Inferior parietal cortex (tissue), 1 donor: Measurements from ENCODE around the gene RASSF3.
"Not testable (repeated sequence)": the region's sequence is repeated elsewhere in the genome, so short reads cannot be mapped to it uniquely, and the experiment has no call there.

ENCODE experiments used
- DNase-seq: peaks from one replicate; pipeline ENCODE4 v3.0.0-alpha.2; 2016; ENCODE audit errors: extremely low spot score

Gene RASSF3

DNA sequence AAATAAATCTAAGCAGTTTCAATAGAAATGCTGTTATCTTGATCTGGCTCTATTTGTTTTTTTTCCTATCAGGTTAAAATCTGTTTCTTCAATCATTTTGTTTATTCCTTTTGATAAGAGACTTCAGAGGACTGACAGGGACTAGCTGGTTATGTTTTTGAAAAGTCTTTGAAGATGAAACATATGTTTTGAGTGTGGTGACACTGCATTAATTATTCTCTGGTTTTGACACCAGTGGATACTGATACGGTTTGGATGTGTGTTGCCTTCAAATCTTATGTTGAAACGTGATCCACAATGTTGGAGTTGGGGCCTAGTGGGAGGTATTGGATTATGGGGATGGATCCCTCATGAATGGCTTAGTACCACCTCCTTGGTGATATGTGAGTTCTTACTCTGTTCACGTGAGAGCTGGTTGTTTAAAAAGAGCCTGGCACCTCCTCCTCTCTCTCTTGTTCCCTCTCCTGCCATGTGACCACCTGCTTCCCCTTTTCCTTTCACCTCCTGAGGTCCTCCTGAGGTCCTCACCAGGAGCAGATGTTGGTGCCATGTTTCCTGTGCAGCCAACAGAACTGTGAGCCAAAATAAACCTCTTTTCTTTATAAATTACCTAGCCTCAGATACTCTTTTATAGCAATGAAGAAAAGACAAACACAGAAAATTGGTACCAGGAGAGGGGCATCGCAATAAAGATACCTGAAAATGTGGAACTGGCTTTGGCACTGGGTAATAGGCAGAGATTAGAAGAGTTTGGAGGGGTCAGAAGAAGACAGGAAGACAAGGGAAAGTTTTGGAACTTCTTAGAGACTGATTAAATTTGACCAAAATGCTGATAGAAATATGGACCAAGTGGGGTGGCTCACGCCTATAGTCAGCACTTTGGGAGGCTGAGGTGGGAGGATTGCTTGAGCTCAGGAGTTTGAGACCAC is 23.0 kb downstream of the RASSF3 start:
- no peak for DNase-seq

DNA sequence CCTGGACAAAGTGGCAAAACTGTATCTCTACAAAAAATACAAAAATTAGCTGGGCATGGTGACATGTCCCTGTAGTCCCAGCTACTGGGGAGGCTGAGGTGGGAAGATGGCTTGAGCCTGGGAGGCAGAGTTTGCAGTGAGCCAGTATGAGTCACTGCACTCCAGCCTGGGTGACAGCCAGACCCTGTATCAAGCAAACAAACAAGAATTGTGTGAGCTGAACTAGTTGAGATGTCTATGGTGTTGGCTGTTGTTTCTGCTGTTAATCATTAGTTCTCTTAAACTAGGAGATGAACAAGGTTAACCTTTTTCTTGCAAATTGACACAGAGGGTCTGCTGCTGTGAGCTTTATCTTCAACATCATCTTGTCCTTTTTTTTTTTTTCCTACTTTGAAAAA is 23.6 kb downstream of the RASSF3 start:
- no peak for DNase-seq

DNA sequence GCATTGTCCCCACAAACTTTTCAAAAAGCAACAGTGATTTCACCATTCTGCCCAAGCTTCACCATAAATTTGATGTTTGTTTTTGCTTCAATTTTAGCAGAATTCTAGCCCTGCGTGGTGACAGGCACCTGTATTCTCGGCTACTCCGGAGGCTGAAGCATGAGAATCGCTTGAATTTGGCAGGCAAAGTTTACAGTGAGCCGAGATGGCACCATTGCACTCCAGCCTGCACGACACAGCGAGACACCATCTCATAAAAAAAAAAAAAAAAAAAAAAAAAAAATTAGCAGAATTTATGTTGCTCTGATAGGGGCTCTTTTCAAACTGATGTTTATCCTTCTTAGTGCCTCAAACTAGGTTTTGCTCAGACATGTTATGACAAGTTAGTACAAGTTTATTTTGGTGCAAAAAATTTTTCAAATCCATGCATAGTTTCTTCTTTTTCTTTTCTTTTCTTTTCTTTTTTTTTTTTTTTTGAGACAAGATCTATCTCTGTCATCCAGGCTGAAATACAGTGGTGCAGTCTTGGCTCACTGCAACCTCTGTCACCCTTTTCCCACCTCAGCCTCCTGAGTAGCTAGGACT is 24.3 kb downstream of the RASSF3 start:
- DNase-seq, result no peak

DNA sequence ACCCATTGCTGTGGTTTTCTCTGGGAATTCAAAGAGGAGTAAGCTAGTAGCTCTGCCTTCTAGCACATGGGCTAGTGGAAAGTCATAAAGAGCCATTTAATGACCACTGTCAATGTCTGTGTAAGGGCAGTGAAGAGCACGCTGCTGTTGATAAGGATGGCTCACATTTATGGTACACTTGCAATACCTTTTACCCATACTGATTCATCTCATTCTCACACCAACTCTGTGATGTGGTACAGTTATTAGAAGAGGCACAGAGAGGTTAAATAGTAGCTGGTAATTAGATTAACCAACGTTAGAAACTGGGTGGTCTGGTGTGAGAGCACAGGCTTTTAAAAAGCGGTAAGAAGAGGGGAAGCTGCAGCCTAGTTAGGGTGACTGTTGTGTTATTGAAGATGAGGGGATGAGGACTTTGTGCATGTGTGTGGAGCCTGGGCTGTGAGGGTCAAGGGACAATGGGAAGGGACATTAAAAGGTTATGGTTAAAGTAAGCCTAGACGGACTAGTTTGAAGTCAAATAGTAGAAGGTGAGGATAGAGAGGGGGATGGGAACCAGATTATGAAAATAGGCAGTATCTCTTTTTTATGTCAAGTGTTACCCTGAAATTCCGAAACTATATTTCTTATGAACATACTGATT is 25.2 kb downstream of the RASSF3 start:
- no peak for DNase-seq

DNA sequence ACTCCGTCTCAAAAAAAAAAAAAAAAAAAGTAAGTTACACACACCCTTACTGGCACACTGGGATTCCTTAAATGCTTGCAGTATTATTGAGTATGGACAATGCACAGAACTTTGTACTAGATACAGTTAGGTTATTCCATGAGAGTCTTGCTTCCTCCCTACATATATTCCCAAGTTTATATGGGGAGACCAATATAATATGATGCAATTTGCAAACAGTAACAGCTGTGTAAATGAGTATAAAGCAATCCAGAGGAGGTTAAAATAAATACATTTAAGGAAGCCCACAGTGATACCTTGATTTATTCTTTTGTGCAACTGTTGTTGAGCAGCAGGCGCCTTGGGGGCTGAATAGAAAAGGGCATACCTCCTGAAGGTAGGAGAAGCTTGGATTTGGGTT is 26.6 kb downstream of the RASSF3 start:
- no peak for DNase-seq

DNA sequence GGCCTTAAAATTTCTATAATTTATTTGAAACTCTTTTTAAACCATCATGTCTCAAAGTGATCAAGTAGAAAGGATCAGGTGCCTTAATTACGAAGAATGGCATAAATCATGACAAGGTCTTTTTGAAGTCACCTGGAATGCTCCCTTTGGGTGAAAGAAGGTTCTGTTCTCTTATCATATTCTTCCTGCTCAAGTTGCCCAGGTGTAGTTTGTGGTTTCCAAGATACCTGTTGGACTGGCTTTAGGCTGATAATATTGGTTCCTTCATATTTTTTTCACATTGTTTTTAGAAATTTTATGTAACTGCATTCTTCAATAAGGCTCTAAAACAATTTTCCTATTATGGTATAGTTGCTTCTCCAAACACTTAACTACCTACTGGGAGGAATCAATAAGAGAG is 29.2 kb downstream of the RASSF3 start:
- DNase-seq, result no peak

DNA sequence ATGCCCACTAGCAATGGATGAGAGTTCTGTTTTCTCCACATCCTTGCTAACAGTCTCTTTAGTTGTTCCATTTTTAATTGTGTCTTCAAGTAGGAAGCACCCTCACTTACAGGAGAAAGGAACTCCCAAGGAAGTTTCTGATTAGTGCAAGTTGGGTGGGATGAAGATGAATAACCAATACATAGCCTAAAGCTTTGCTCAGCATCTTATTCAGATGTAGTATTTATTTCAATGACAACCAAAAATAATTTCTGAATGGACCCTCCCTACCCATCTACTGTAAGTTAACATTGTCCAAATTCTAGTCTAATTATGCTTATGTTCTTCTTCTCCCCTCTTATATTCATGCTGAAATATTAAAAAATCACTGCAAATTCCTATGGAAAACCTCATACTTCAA is 36.0 kb downstream of the RASSF3 start:
- DNase-seq, result no peak

DNA sequence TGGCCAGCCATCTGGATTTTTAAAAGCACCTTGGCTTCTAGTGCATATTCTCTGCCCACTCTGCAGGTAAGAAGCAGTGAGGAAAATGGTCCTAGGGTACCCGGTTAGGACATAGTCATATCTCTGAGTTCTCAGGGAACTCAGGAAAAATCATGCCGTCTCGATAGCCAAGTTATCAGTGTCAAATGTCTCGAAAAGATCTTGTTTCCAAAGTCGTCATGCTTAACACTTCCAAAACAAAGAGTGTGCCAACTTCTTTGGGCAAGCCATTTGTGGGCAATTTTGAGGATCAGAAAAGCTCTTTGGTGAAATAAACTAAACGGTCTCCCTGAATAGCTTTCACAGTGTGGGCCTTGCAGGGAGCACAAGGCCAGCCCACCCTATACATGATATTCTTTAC is 39.2 kb downstream of the RASSF3 start:
- no peak for DNase-seq

DNA sequence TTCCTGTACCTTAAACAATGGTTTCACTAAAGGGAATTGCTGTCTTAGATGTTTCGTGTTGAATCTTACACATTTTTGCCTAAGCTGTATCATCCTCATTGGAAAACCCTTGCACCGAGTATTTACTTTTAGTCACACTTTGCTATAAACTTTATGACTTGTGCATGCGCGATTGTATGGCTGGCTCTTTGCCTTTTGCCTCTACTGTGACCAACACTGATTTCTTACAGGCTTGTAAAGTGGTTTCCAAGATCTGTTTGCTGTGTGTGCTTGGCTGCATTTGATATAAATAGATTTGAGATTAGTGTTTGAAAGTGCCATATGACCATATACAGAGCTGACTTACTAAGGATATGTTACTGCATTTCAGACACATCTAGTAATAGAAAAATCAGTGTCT is 40.5 kb downstream of the RASSF3 start:
- DNase-seq, result no peak

DNA sequence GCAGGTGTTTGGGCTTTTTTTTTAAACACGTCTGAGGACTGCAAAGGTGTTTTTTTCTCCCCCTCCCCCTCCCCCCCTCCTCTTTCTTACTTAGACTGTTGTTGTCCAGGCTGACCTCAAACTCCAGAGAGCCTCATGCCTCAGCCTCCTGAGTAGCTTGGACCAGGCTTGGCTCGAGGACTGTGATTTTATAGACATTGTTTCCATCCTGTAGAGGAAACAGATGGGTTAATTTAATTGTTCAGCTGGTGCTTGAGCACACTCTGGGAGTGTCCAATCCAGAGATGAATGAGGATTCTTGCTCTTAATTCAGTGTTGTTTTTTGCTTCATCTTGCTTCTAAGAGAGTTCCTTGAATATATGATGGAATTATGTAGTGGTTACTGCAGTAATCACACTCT is 42.1 kb downstream of the RASSF3 start:
- no peak for DNase-seq

DNA sequence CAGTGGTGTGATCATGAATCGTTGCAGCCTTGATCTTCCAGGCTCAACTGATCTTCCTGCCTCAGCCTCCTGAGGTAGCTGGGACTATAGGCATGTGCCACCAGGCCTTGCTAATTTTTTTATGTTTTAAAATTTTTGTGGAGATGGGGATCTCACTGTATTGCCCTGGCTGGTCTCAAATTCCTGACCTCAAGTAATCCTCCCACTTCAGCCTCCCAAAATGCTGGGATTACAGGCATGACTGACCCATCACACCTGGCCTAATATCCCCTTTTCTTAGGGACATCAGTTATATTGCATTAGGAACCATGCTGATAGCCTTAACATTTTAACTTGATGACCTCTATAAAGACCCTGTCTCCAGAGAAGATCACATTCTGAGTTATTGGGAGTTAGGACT is 42.8 kb downstream of the RASSF3 start:
- no peak for DNase-seq

DNA sequence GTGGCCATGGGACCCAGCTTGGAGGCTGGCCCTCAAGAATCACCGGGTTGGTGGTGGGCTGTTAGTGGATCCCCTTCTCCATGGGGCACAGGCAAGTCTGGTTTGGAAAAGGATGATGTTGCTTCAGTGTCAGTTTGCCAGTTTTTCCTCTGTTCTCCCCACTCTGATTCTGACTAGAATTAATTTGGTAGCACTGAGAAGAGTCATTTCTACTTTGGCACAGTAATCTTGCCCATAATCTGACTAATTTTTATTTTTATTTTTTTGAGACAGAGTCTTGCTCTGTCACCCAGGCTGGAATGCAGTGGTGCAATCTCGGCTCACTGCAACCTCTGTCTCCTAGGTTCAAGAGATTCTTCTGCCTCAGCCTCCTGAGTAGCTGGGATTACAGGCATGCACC is 43.6 kb downstream of the RASSF3 start:
- not testable (repeated sequence) for DNase-seq

DNA sequence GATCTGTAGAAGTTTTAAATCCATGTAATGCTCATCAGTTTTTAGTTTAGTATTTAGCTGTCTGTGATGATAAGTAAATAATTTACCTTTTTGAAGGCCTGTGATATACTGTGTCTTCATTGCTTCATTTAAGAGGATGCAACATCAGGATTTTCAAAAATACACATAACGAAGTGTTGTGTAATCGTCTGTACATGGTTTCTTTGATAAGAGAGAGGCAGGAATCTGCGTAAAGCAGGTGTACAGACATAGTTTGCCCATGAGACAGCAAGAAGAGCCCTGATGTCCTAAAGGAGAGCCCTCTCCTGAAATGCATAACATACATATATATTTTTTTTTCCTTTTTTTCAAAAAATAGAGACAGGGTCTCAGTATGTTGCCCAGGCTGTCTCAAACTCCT is 44.8 kb downstream of the RASSF3 start:
- no peak for DNase-seq

DNA sequence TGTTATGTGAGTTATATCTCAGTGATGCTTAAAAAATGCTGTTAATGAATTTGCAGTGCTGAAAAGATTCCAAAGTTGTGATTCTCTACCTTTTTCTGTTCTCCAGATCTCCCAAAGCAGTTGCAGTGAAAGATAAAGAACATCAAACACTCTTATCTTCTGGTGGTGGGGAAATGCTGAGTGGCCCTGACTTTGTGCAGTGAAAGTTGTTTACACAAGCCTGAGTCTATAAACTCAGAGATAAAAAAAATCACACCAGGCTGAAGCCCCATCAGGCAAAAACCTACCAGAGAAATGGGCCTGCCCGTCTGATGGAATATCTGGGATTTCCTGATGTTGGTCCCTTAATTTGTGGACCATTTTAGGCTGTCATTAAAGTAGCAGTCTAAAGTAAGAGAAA is 46.1 kb downstream of the RASSF3 start:
- no peak for DNase-seq

DNA sequence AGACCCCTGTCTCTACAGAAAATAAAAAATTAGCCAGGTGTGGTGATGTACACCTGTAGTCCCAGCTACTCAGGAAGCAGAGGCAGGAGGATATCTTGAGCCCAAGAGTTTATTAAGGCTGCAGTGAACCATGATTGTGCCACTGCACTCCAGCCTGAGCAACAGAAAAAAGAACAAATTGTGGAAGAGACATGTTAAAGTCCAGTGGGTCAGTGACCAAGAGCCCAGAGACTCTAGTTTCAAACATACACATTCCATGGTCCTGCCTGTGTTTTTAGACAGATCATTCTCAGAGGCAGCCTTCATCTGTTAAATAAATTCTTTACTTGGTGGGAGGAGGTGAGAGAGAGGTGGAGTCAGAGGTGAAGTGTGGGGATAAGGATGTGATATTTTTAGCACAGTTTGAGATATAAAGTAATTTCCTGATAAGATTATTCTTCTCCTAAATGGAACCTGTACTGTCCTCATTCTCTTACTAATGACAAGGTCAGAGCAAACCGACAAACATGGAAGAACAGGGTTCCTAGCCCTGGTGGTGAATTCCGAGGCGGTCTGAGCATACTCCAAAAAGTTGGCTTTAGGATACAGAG is 48.7 kb downstream of the RASSF3 start:
- no peak for DNase-seq

DNA sequence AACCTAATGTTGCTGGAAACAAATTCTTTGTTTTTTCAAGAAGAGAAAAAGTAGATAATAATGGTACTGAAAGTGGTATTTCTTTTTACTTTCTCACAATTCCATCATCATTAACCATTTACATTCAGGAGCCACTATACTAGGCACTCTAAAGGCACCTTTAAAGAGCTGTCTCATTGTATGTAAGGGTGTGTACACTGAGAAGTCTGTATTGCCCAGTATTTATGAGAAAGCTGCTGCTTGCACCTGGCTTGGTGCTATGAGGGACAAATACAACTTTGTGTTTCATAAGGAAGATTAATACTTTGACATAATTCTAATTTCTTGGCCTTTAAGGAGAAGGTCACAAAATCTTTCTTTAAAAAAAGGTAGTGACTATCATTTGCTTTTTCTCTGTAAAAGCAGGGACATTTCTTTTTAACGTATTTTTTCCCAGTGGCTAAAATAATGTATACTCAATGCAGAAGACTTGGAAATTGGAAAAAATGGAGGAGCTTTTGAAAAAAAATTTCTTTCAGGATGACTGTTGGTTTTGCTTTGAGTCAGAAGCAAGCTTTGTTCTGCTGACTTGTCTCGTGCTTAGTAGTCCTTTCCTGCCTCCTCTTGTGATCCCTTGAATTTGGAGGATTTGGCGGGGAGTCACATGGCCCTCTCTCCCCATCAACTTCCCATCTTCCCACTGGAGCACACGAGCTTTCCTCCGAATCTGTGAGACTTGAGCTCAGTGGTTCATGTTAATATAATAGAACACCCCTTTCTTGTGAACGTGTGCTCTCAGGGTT is 50.1 kb downstream of the RASSF3 start:
- DNase-seq, result no peak

DNA sequence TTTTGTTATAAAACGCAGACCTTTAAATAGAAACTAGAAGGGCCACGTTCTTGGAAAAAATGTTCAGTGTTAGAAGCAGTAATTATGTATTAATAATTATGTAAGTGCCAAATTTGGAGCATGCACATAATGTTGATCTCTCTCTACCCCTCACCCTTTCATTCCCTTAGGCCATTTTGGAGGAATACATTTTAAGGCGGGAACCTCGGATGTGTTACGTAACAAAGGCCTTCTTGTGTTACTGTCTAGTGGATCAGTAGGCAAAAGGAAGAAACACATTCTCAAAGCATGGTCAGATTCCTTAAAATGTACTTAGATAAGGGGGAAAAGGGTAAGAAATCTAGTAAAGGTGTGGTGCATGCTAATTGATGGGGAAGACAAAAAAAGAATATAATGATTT is 52.7 kb downstream of the RASSF3 start:
- DNase-seq, result no peak

DNA sequence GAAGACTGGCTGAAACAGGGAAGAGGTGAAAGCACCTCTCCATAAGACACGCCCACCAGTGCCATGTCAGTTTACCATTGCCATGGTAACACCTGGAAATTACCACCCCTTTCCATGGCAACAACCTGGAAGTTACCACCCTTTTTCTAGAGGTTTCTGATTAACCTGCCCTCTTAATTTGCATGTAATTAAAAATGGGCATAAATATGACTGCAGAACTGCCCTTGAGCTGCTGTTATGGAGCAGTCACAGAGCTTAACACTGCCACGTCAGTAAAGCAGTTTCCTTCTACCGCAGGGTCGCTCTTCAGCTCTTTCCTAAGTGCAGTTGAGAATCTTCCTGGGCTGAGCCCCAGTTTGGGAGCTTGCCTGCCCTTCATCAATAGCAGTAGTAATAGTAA is 55.2 kb downstream of the RASSF3 start:
- no peak for DNase-seq

DNA sequence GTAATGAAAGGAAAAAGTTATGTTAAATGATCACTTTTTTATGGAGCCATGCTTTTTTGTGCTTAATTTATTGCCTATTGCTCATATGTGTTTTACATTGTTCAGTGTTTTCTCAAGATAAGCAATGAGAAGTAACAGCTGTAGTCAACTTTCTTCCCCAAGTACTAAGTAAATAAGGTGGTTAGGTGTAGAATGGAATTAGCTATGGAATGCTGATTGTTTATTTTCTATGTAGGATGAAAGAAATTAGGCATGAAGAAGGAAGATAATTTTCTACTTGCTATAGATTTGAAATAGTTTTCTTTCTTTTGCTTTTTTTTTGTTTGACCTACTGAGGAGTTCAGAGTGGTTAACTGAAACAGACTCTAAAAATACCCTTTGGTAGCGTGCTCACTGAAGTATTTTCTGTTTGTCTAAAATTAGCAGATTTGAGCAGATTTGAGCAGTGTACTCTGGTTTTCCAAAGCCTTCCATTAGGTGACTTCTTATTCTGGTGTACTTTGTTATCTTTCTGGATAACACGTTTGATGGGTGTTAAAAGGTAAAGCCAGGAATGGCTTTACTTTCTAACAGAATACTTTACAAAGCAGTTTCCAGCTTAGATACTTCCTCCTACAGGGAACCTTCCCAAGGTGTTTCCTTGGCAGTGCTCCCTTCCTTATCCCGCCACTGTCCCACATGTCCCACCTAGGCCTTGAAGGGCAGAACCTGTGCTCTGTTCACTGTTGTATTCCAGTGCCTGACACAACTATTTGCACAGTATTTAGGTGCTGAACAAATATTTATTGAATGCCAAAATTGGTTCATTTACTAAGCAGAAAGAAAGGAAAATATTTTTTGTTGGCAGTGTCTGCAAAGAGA is 56.0 kb downstream of the RASSF3 start:
- no peak for DNase-seq

DNA sequence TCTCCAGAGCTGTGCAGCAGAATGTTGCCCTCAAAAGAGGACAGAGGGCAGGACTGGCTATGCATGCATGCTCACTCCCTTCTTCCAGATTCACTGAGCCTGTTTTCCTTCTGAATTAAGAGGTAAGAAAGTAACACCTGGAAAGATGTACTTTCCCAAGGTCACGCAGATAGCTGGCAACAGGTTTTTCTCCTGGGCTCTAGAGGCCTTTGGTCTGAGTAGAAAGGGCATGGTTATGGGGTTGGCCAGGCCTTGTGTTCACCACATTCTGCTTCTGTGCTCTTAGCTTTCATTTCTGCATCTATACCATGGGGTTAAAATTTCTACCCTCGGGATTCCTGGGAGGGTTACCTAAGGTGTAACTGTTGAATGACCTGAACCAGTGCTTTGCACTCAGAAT is 57.5 kb downstream of the RASSF3 start:
- no peak for DNase-seq

DNA sequence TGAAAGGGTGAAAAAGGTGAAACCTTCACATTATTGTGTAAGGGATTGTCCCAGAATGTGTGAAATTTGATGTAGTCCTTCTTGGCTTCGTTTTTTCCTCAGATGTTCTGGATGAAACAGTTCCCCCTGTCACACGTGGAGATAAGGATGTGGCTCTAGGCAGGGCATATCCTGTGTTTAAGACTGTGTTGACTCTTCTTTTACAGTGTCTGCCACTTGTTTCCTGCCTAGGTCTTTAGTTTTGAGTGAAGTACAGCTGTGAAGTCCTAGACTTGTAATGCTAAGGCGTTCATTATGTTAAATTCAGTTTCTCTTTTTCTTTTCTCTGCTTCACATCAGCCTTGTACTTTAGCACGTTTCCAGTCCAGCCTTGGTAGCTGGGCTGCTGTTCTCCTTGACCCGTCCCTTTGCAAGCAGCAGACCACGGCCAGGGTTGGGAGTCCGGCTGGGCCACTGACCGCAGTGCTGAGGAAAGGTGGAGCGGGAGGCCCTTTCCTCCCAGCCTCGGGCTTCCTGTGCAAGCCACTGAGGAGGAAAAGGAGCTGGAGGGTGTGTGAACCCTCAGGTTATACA is 59.1 kb downstream of the RASSF3 start:
- DNase-seq, result no peak
